ENCODE measurements around the gene SMYD3.

DNA sequence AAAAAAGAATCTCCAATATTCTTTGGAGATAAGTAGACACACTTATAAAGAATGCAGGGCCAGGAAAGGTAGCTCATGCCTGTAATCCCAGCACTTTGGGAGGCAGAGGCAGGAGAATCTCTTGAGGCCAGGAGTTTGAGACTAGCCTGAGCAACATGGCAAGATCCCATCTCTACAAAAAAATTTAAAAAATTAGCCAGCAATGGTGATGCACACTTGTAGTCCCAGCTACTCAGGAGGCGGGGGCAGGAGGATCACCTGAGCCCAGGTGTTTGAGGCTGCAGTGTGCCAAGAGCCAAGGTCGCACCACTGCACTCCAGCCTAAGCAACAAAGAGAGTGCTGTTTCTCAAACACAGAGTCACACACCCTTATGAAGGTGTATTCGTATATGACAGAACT is 385.0 kb downstream of the SMYD3 start:
- TF ChIP-seq ERF (CRISPR knock-in tag; IDR thresholded peaks at IDR 0.05), result no peak
- TF ChIP-seq, protein P1, sequence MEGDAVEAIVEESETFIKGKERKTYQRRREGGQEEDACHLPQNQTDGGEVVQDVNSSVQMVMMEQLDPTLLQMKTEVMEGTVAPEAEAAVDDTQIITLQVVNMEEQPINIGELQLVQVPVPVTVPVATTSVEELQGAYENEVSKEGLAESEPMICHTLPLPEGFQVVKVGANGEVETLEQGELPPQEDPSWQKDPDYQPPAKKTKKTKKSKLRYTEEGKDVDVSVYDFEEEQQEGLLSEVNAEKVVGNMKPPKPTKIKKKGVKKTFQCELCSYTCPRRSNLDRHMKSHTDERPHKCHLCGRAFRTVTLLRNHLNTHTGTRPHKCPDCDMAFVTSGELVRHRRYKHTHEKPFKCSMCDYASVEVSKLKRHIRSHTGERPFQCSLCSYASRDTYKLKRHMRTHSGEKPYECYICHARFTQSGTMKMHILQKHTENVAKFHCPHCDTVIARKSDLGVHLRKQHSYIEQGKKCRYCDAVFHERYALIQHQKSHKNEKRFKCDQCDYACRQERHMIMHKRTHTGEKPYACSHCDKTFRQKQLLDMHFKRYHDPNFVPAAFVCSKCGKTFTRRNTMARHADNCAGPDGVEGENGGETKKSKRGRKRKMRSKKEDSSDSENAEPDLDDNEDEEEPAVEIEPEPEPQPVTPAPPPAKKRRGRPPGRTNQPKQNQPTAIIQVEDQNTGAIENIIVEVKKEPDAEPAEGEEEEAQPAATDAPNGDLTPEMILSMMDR (IDR thresholded peaks at IDR 0.05 in 2 of 3, conservative IDR thresholded peaks at IDR 0.05 in 1 of 3; ENCODE audit: insufficient read depth in 2 of 3, low read depth in 1 of 3, low read length in 3 of 3), result no peak
- TF ChIP-seq, protein P2, sequence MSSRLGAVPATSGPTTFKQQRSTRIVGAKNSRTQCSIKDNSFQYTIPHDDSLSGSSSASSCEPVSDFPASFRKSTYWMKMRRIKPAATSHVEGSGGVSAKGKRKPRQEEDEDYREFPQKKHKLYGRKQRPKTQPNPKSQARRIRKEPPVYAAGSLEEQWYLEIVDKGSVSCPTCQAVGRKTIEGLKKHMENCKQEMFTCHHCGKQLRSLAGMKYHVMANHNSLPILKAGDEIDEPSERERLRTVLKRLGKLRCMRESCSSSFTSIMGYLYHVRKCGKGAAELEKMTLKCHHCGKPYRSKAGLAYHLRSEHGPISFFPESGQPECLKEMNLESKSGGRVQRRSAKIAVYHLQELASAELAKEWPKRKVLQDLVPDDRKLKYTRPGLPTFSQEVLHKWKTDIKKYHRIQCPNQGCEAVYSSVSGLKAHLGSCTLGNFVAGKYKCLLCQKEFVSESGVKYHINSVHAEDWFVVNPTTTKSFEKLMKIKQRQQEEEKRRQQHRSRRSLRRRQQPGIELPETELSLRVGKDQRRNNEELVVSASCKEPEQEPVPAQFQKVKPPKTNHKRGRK (tag; IDR thresholded peaks at IDR 0.05), result no peak
- no peak for TF ChIP-seq JUNB (CRISPR knock-in tag; conservative IDR thresholded peaks at IDR 0.05)
- TF ChIP-seq RCOR1 (IDR thresholded peaks at IDR 0.05; ENCODE audit: borderline replicate concordance in 1 of 2, low read depth in 2 of 2, low read length in 2 of 2), result no peak
- no peak for TF ChIP-seq ZNF253 (CRISPR knock-in tag; conservative IDR thresholded peaks at IDR 0.05)
- no peak for TF ChIP-seq POLR2A (conservative IDR thresholded peaks at IDR 0.05)
- no peak for TF ChIP-seq ZNF766 (CRISPR knock-in tag; conservative IDR thresholded peaks at IDR 0.05)
- no peak for TF ChIP-seq HDAC8 (tag; IDR thresholded peaks at IDR 0.05)
- TF ChIP-seq, protein P3, sequence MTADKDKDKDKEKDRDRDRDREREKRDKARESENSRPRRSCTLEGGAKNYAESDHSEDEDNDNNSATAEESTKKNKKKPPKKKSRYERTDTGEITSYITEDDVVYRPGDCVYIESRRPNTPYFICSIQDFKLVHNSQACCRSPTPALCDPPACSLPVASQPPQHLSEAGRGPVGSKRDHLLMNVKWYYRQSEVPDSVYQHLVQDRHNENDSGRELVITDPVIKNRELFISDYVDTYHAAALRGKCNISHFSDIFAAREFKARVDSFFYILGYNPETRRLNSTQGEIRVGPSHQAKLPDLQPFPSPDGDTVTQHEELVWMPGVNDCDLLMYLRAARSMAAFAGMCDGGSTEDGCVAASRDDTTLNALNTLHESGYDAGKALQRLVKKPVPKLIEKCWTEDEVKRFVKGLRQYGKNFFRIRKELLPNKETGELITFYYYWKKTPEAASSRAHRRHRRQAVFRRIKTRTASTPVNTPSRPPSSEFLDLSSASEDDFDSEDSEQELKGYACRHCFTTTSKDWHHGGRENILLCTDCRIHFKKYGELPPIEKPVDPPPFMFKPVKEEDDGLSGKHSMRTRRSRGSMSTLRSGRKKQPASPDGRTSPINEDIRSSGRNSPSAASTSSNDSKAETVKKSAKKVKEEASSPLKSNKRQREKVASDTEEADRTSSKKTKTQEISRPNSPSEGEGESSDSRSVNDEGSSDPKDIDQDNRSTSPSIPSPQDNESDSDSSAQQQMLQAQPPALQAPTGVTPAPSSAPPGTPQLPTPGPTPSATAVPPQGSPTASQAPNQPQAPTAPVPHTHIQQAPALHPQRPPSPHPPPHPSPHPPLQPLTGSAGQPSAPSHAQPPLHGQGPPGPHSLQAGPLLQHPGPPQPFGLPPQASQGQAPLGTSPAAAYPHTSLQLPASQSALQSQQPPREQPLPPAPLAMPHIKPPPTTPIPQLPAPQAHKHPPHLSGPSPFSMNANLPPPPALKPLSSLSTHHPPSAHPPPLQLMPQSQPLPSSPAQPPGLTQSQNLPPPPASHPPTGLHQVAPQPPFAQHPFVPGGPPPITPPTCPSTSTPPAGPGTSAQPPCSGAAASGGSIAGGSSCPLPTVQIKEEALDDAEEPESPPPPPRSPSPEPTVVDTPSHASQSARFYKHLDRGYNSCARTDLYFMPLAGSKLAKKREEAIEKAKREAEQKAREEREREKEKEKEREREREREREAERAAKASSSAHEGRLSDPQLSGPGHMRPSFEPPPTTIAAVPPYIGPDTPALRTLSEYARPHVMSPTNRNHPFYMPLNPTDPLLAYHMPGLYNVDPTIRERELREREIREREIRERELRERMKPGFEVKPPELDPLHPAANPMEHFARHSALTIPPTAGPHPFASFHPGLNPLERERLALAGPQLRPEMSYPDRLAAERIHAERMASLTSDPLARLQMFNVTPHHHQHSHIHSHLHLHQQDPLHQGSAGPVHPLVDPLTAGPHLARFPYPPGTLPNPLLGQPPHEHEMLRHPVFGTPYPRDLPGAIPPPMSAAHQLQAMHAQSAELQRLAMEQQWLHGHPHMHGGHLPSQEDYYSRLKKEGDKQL (CRISPR knock-in tag; IDR thresholded peaks at IDR 0.05; ENCODE audit: borderline replicate concordance), result no peak

All from K562 (cell line).